Esophagus squamous epithelium (tissue), 4 donors: ENCODE data around the gene BBS7.

Experiments used
- CTCF ChIP-seq, 6 experiments: fragments of 450-650 bp in 4 of 6; fragments of 200-600 bp in 2 of 6; sonication (generic) in 2 of 6; IDR thresholded peaks; one replicate each; pipeline ENCODE4 v1.5.1; 2016 to 2019; ENCODE audit warnings: antibody characterized with exemption in 6 of 6, mild to moderate bottlenecking in 4 of 6, moderate library complexity in 4 of 6
- POLR2A ChIP-seq, 4 donors: fragments of 450-650 bp; IDR thresholded peaks; one replicate each; pipeline ENCODE4 v1.6.1; 2017; ENCODE audit warnings: antibody characterized with exemption in 4 of 4, mild to moderate bottlenecking in 4 of 4, moderate library complexity in 3 of 4

- no peak for TF ChIP-seq POLR2A (IDR thresholded peaks at IDR 0.05)
- no peak for TF ChIP-seq CTCF (IDR thresholded peaks at IDR 0.05)
Measured at GRCh38 chr4:121898150-121898549, 27.9 kb upstream of the BBS7 start.
